GM19468 (cell line): Measurements from ENCODE around the gene PPP2R2C.

Experiments used
- ATAC-seq: cut with Tn5 transposase; IDR thresholded peaks from one replicate; pipeline ENCODE4 v1.9.1; 2021; ENCODE audit warnings: mild to moderate bottlenecking, moderate library complexity, moderate number of reproducible peaks; ENCODE audit not compliant: unreplicated experiment; ENCODE audit errors: extremely low read depth

The PPP2R2C gene

GRCh38 chr4:6369924-6370645 lies 102.3 kb downstream of the PPP2R2C start:
- no peak for ATAC-seq

GRCh38 chr4:6369511-6369910 lies 102.9 kb downstream of the PPP2R2C start:
- no peak for ATAC-seq

- no peak for ATAC-seq
Measured at GRCh38 chr4:6369035-6369434, 103.4 kb downstream of the PPP2R2C start.

GRCh38 chr4:6368601-6369000 lies 103.8 kb downstream of the PPP2R2C start:
- no peak for ATAC-seq

GRCh38 chr4:6368096-6368495 lies 104.3 kb downstream of the PPP2R2C start:
- ATAC-seq, result no peak

- ATAC-seq, result no peak
Measured at GRCh38 chr4:6367371-6367851, 105.0 kb downstream of the PPP2R2C start.

GRCh38 chr4:6366581-6366980 lies 105.8 kb downstream of the PPP2R2C start:
- ATAC-seq, result no peak

GRCh38 chr4:6365545-6366086 lies 106.8 kb downstream of the PPP2R2C start:
- ATAC-seq, result no peak

GRCh38 chr4:6364581-6364980 lies 107.8 kb downstream of the PPP2R2C start:
- ATAC-seq, result no peak

GRCh38 chr4:6364146-6364545 lies 108.3 kb downstream of the PPP2R2C start:
- no peak for ATAC-seq

- no peak for ATAC-seq
Measured at GRCh38 chr4:6362896-6363295, 109.5 kb downstream of the PPP2R2C start.

GRCh38 chr4:6362243-6362885 lies 110.0 kb downstream of the PPP2R2C start:
- no peak for ATAC-seq

- ATAC-seq, result no peak
Measured at GRCh38 chr4:6361076-6361784, 111.2 kb downstream of the PPP2R2C start.

GRCh38 chr4:6360385-6360784 lies 112.0 kb downstream of the PPP2R2C start:
- no peak for ATAC-seq

- ATAC-seq, result no peak
Measured at GRCh38 chr4:6359536-6360308, 112.7 kb downstream of the PPP2R2C start.

GRCh38 chr4:6357476-6357875 lies 114.9 kb downstream of the PPP2R2C start:
- no peak for ATAC-seq

- ATAC-seq, result no peak
Measured at GRCh38 chr4:6356076-6356560, 116.3 kb downstream of the PPP2R2C start.

- ATAC-seq, result no peak
Measured at GRCh38 chr4:6355052-6355451, 117.4 kb downstream of the PPP2R2C start.

- ATAC-seq, result no peak
Measured at GRCh38 chr4:6354626-6355025, 117.8 kb downstream of the PPP2R2C start.

GRCh38 chr4:6354119-6354518 lies 118.3 kb downstream of the PPP2R2C start:
- no peak for ATAC-seq
